HepG2 (cell line): ENCODE data around the gene C1orf35. TPM values are rescaled to one million over a fixed set of nuclear protein-coding genes. Genes with fewer than 3 reads are reported as not detected.
A peak's percentile ranks its signal among the peaks of the same experiment; 100 is the strongest.

ENCODE experiments used
- CC2D1A ChIP-seq: sonication (generic); formaldehyde crosslinking; IDR thresholded peaks from 2 replicates; pipeline ENCODE4 v1.8.1; 2023; ENCODE audit warnings: mild to moderate bottlenecking, missing genetic modification reagents
- GABPB1 ChIP-seq: IDR thresholded peaks from 2 replicates; pipeline ENCODE4 v1.6.1; 2016; ENCODE audit warnings: mild to moderate bottlenecking, missing genetic modification reagents, moderate library complexity, missing compliant biosample characterization
- GATAD1 ChIP-seq: IDR thresholded peaks from 2 replicates; pipeline ENCODE4 v1.6.1; 2016; ENCODE audit warnings: missing genetic modification reagents, missing compliant biosample characterization
- HNRNPUL1 ChIP-seq: fragments of 200-400 bp; formaldehyde crosslinking; IDR thresholded peaks from 2 replicates; pipeline ENCODE4 v1.6.1; 2017; ENCODE audit warnings: low read depth, mild to moderate bottlenecking, low read length, moderate library complexity
- IKZF1 ChIP-seq: fragments of 450-650 bp; IDR thresholded peaks from 2 replicates; pipeline ENCODE4 v1.7.1; 2016
- NFKB2 ChIP-seq: sonication (generic); formaldehyde crosslinking; IDR thresholded peaks from 2 replicates; pipeline ENCODE4 v1.4.0; 2020; ENCODE audit warnings: missing genetic modification reagents, borderline replicate concordance
- NR2F6 ChIP-seq, 2 experiments: IDR thresholded peaks; 2 replicates each; pipeline ENCODE4 v1.6.1; 2016; ENCODE audit warnings: antibody characterized with exemption in 1 of 2, mild to moderate bottlenecking in 1 of 2
- PHF20 ChIP-seq: sonication (generic); formaldehyde crosslinking; IDR thresholded peaks from 2 replicates; pipeline ENCODE4 v1.5.0; 2020; ENCODE audit warnings: mild to moderate bottlenecking, missing genetic modification reagents
- POLR2AphosphoS2 ChIP-seq: IDR thresholded peaks from 2 replicates; pipeline ENCODE4 v1.6.1; 2011; ENCODE audit warnings: low read depth, low read length, improper control_type of control experiment
- SOX6 ChIP-seq, 2 experiments: fragments of 450-650 bp in 1 of 2; sonication (generic) in 1 of 2; formaldehyde crosslinking in 1 of 2; IDR thresholded peaks; 2 replicates each; pipeline versions ENCODE4 v1.4.0 to v1.6.1; 2017 to 2020; ENCODE audit warnings: antibody characterized with exemption in 1 of 2, mild to moderate bottlenecking in 1 of 2, missing genetic modification reagents in 1 of 2
- ZNF354B ChIP-seq: sonication (generic); formaldehyde crosslinking; IDR thresholded peaks from 2 replicates; pipeline ENCODE4 v1.8.0; 2022; ENCODE audit warnings: mild to moderate bottlenecking, missing genetic modification reagents
- ZNF530 ChIP-seq: sonication (generic); formaldehyde crosslinking; IDR thresholded peaks from 2 replicates; pipeline ENCODE4 v1.5.0; 2020; ENCODE audit warnings: low read depth, mild to moderate bottlenecking, missing genetic modification reagents
- ZNF619 ChIP-seq: sonication (generic); formaldehyde crosslinking; IDR thresholded peaks from 2 replicates; pipeline ENCODE4 v1.4.0; 2020; ENCODE audit warnings: mild to moderate bottlenecking, missing genetic modification reagents
- ZNF737 ChIP-seq: sonication (generic); formaldehyde crosslinking; IDR thresholded peaks from 2 replicates; pipeline ENCODE4 v1.5.0; 2020; ENCODE audit warnings: missing genetic modification reagents, mild to moderate bottlenecking, borderline replicate concordance
- polyA plus RNA-seq, 8 experiments: library from polyadenylated mRNA; depleted of rRNA in 3 of 8; stranded (reverse) in 7 of 8; unstranded in 1 of 8; fragments of >200 nt; fragmentation: Illumina TruSeq in 4 of 8; extraction: Trizol in 4 of 8; gene quantifications; 2 replicates each; pipeline versions ENCODE4 v1.2.1 to v1.2.3, GENCODE V29; 2011 to 2016; ENCODE audit warnings: low read depth in 4 of 8, missing spikeins in 1 of 8, mixed read lengths in 1 of 8; ENCODE audit not compliant: insufficient read depth in 1 of 8
- total RNA-seq, 5 experiments: library from RNA; depleted of rRNA; stranded (reverse); fragments of >200 nt; fragmentation: Illumina TruSeq; extraction: Trizol; gene quantifications; 2 replicates each; pipeline ENCODE4 v1.2.3, GENCODE V29; 2016; ENCODE audit warnings: low read depth in 1 of 5
- TF ChIP-seq, protein P1 (sequence below), 2 experiments: sonication (generic) in 1 of 2; formaldehyde crosslinking in 1 of 2; IDR thresholded peaks; 2 replicates each; pipeline versions ENCODE4 v1.4.0 to v1.6.1; 2016 to 2020; ENCODE audit warnings: borderline replicate concordance in 1 of 2, low read depth in 1 of 2, mild to moderate bottlenecking in 1 of 2, missing genetic modification reagents in 1 of 2
- TF ChIP-seq, protein P2 (sequence below): IDR thresholded peaks from 2 replicates; pipeline ENCODE4 v1.4.0; 2020; ENCODE audit warnings: mild to moderate bottlenecking, missing genetic modification reagents
- TF ChIP-seq, protein P3 (sequence below): sonication (generic); formaldehyde crosslinking; IDR thresholded peaks from 2 replicates; pipeline ENCODE4 v1.4.0; 2020; ENCODE audit warnings: missing genetic modification reagents

C1orf35 gene
- total and polyA plus RNA-seq, 2 of the 13 experiments (the other 11 are each of a cell fraction or from before 2014, with no cell fraction given) = 8.1 to 19.3 TPM

DNA sequence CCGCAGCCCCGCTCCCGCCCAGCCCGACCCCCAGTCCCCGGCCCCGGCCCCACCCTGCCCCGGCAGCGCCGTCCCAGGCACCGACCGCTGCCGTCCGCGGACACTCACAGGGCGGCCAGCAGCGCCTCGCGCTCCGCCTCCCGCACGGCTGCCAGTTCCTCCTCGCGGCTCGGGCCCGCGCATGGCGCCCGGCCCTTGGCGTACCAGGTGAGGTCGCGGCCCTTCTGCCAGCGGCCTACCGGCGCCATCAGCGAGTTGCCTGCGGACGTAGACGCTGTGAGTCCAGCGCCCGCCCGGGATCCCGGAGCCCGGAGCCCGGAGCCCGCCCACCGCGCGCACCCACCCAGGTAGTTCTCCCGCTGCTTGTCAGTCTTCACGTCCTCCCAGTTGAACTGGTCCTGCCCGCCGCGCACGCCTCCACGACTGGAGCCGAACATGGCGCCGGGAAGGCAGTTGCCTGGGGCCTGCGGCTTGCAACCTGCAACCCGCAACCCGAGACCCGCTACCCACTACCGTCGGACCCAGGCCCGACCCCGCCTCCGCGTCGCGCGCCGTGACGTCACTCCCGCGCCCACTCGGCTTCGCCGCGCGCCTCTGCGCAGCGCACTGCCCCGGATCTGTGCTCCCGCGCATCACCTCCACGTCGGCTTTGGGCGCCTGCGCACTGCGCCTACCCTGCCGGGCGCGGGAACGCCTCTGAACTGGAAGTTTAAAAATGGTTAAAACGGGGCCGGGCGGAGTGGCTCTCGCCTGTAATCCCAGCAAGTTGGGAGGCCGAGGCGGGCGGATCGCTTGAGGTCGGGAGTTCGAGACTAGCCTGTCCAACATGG lies at the start of gene C1orf35 (continued):
- TF ChIP-seq, protein P1, sequence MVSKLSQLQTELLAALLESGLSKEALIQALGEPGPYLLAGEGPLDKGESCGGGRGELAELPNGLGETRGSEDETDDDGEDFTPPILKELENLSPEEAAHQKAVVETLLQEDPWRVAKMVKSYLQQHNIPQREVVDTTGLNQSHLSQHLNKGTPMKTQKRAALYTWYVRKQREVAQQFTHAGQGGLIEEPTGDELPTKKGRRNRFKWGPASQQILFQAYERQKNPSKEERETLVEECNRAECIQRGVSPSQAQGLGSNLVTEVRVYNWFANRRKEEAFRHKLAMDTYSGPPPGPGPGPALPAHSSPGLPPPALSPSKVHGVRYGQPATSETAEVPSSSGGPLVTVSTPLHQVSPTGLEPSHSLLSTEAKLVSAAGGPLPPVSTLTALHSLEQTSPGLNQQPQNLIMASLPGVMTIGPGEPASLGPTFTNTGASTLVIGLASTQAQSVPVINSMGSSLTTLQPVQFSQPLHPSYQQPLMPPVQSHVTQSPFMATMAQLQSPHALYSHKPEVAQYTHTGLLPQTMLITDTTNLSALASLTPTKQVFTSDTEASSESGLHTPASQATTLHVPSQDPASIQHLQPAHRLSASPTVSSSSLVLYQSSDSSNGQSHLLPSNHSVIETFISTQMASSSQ (IDR thresholded peaks at IDR 0.05; ENCODE audit: low read depth) = no peak
- TF ChIP-seq, protein P1 (CRISPR knock-in tag; IDR thresholded peaks at IDR 0.05; ENCODE audit: borderline replicate concordance) = peak; percentile 75; the same call in 1 of the 2 replicates
- TF ChIP-seq ZNF619 (peak; percentile 42; the same call in 1 of the 2 replicates), NFKB2 (CRISPR knock-in tag) (peak; percentile 88; the same call in 1 of the 2 replicates), SOX6 (IDR thresholded peaks at IDR 0.05) (no peak), SOX6 (CRISPR knock-in tag; IDR thresholded peaks at IDR 0.05) (peak; percentile 67; the same call in 1 of the 2 replicates), IKZF1 (no peak), NR2F6 (IDR thresholded peaks at IDR 0.05) (no peak), NR2F6 (CRISPR knock-in tag; IDR thresholded peaks at IDR 0.05) (0 out of 2 replicates have a peak, but pooled peaks have one; percentile 62), ZNF530 (no peak), PHF20 (CRISPR knock-in tag) (peak; percentile 95), HNRNPUL1 (no peak), POLR2AphosphoS2 (no peak), ZNF737 (CRISPR knock-in tag) (no peak), ZNF354B (CRISPR knock-in tag) (no peak), CC2D1A (CRISPR knock-in tag) (no peak), GATAD1 (peak; percentile 99), GABPB1 (peak; percentile 92)
- TF ChIP-seq, protein P2, sequence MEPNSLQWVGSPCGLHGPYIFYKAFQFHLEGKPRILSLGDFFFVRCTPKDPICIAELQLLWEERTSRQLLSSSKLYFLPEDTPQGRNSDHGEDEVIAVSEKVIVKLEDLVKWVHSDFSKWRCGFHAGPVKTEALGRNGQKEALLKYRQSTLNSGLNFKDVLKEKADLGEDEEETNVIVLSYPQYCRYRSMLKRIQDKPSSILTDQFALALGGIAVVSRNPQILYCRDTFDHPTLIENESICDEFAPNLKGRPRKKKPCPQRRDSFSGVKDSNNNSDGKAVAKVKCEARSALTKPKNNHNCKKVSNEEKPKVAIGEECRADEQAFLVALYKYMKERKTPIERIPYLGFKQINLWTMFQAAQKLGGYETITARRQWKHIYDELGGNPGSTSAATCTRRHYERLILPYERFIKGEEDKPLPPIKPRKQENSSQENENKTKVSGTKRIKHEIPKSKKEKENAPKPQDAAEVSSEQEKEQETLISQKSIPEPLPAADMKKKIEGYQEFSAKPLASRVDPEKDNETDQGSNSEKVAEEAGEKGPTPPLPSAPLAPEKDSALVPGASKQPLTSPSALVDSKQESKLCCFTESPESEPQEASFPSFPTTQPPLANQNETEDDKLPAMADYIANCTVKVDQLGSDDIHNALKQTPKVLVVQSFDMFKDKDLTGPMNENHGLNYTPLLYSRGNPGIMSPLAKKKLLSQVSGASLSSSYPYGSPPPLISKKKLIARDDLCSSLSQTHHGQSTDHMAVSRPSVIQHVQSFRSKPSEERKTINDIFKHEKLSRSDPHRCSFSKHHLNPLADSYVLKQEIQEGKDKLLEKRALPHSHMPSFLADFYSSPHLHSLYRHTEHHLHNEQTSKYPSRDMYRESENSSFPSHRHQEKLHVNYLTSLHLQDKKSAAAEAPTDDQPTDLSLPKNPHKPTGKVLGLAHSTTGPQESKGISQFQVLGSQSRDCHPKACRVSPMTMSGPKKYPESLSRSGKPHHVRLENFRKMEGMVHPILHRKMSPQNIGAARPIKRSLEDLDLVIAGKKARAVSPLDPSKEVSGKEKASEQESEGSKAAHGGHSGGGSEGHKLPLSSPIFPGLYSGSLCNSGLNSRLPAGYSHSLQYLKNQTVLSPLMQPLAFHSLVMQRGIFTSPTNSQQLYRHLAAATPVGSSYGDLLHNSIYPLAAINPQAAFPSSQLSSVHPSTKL = peak; percentile 50
- TF ChIP-seq, protein P3, sequence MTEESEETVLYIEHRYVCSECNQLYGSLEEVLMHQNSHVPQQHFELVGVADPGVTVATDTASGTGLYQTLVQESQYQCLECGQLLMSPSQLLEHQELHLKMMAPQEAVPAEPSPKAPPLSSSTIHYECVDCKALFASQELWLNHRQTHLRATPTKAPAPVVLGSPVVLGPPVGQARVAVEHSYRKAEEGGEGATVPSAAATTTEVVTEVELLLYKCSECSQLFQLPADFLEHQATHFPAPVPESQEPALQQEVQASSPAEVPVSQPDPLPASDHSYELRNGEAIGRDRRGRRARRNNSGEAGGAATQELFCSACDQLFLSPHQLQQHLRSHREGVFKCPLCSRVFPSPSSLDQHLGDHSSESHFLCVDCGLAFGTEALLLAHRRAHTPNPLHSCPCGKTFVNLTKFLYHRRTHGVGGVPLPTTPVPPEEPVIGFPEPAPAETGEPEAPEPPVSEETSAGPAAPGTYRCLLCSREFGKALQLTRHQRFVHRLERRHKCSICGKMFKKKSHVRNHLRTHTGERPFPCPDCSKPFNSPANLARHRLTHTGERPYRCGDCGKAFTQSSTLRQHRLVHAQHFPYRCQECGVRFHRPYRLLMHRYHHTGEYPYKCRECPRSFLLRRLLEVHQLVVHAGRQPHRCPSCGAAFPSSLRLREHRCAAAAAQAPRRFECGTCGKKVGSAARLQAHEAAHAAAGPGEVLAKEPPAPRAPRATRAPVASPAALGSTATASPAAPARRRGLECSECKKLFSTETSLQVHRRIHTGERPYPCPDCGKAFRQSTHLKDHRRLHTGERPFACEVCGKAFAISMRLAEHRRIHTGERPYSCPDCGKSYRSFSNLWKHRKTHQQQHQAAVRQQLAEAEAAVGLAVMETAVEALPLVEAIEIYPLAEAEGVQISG (CRISPR knock-in tag) = peak; percentile 90
